ENCODE results near the gene ACKR3. TPM values are rescaled to one million over a fixed set of nuclear protein-coding genes. Genes with fewer than 3 reads are reported as not detected.
A peak's percentile ranks its signal among the peaks of the same experiment; 100 is the strongest.

ACKR3 gene
- total and polyA plus RNA-seq, 4 experiments from 2014 or later = 3.7 to 4.5 (median 4.2) TPM

DNA sequence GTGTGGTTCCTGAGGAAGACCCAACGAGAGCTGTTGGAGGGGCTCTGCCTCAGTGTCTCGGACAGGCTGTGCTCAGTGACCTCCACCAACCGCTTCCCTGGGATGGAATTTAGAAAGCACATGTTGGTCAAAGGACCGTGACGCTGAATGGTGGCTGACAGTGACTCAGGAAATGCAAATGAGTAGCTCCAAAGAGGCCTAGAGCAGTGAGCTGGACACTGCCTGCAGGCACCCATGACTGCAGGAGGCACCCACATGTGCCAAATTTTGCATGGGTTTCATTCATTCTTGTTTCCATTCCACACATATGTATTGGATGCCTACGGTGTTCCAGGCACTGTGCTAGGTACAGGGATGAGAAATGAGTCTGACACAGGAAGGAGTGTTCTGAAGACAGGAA lies 46.4 kb downstream of the ACKR3 start:
- Mint-ChIP-seq H3K4me1 (peaks cover 7 to 27% (median 8%) of the 10 kb centered on the region in 4 donors), H3K4me3 (no peak overlapping the region), H3K9me3 (peaks cover 0 to 1% (median 0%) of the 10 kb centered on the region in 8 donors), H3K27ac (no peak overlapping the region), H3K36me3 (no peaks in the 10 kb centered on the region), H3K27me3 (peaks cover 8 to 19% of the 10 kb centered on the region in 2 donors)
- H3K27me3 ChIP-seq (ENCODE audit: insufficient read depth, low read length) = no peaks in the 10 kb centered on the region
- POLR2A ChIA-PET (ENCODE audit: partially characterized antibody) = no interaction called here
- intact Hi-C loops (cut with micrococcal nuclease) = no loop called here
- no peak overlapping the region for H3K4me3 ChIP-seq (ENCODE audit: low read length in 2 of 2)
- H3K4me1 ChIP-seq (ENCODE audit: insufficient read depth, low read length) = peaks cover 7% of the 10 kb centered on the region
- H3K36me3 ChIP-seq (ENCODE audit: insufficient read depth, low read length) = no peaks in the 10 kb centered on the region
- CTCF ChIA-PET (ENCODE audit: partially characterized antibody) = no interaction called here
- DNase-seq = no peak
- no peak overlapping the region for H3K27ac ChIP-seq (ENCODE audit: low read depth, low read length)
- no peaks in the 10 kb centered on the region for H3K9me3 ChIP-seq (ENCODE audit: control insufficient read depth in 1 of 2, low read length in 2 of 2)

DNA sequence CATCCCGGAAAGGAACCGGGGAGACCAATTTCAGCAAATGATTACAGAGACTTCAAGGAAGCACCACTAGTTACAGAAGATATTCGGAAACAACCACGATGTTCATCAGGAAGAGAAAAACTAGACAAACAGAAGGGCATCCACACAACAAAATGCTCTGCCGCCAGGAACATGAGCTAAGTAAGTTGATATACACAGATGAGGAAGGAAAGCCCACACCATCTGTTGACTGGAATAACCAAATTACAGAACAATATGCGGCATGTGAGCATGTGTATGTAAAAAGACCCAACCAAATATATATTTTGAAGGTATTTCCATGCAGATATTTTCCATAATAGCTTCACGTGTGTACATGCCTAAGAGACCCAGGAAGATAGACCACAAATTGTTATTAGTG lies 47.0 kb downstream of the ACKR3 start:
- Mint-ChIP-seq H3K27ac (no peak overlapping the region), H3K4me1 (peaks cover 7 to 27% (median 8%) of the 10 kb centered on the region in 4 donors), H3K9me3 (peaks cover 0 to 1% (median 0%) of the 10 kb centered on the region in 8 donors), H3K36me3 (no peaks in the 10 kb centered on the region), H3K4me3 (no peak overlapping the region), H3K27me3 (peaks cover 8 to 19% of the 10 kb centered on the region in 2 donors)
- Histone ChIP-seq H3K4me1 (ENCODE audit: insufficient read depth, low read length) (peaks cover 7% of the 10 kb centered on the region), H3K9me3 (ENCODE audit: control insufficient read depth in 1 of 2, low read length in 2 of 2) (no peaks in the 10 kb centered on the region), H3K4me3 (ENCODE audit: low read length in 2 of 2) (no peak overlapping the region), H3K27ac (ENCODE audit: low read depth, low read length) (no peak overlapping the region), H3K36me3 (ENCODE audit: insufficient read depth, low read length) (no peaks in the 10 kb centered on the region), H3K27me3 (ENCODE audit: insufficient read depth, low read length) (no peaks in the 10 kb centered on the region)
- intact Hi-C loops (cut with micrococcal nuclease) = no loop called here
- ChIA-PET POLR2A (ENCODE audit: partially characterized antibody) (no interaction called here), CTCF (ENCODE audit: partially characterized antibody) (no interaction called here)
- no peak for DNase-seq

DNA sequence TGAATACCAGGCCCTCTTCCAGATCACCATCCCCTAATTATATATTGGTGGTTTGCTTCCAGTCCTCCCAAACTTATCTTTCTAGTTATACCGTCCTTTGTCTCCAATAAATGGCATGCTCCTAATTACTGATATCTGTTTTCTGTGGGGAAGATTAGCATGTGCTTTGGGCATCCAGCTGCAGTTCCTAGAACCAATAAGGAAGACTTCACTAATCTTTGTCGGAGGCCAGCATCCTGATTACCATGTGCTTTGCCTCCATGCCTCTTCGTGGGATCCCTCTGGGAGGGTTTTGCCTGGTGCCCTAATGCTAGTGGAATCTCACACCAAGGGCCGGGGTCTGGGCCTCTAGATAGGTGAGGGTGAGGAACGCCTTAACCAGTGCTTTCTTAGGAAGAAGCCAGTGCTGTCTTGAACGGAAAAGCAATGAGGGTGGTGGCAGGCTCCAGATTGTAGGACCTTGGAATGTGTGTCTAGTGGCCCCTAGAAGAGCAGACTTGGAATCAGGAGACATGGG lies 47.7 kb downstream of the ACKR3 start:
- peaks cover 7 to 27% (median 8%) of the 10 kb centered on the region in 4 donors for H3K4me1 Mint-ChIP-seq
- intact Hi-C loops (cut with micrococcal nuclease) = no loop called here
- no peaks in the 10 kb centered on the region for H3K36me3 Mint-ChIP-seq
- H3K4me3 Mint-ChIP-seq = no peak overlapping the region
- DNase-seq = no peak
- H3K27me3 ChIP-seq (ENCODE audit: insufficient read depth, low read length) = no peaks in the 10 kb centered on the region
- no peaks in the 10 kb centered on the region for H3K36me3 ChIP-seq (ENCODE audit: insufficient read depth, low read length)
- peaks cover 7% of the 10 kb centered on the region for H3K4me1 ChIP-seq (ENCODE audit: insufficient read depth, low read length)
- no peak overlapping the region for H3K27ac ChIP-seq (ENCODE audit: low read depth, low read length)
- H3K27ac Mint-ChIP-seq = no peak overlapping the region
- H3K9me3 ChIP-seq (ENCODE audit: control insufficient read depth in 1 of 2, low read length in 2 of 2) = no peaks in the 10 kb centered on the region
- H3K9me3 Mint-ChIP-seq = peaks cover 0 to 1% (median 0%) of the 10 kb centered on the region in 8 donors
- POLR2A ChIA-PET (ENCODE audit: partially characterized antibody) = no interaction called here
- CTCF ChIA-PET (ENCODE audit: partially characterized antibody) = no interaction called here
- no peak overlapping the region for H3K4me3 ChIP-seq (ENCODE audit: low read length in 2 of 2)
- peaks cover 8 to 19% of the 10 kb centered on the region in 2 donors for H3K27me3 Mint-ChIP-seq

DNA sequence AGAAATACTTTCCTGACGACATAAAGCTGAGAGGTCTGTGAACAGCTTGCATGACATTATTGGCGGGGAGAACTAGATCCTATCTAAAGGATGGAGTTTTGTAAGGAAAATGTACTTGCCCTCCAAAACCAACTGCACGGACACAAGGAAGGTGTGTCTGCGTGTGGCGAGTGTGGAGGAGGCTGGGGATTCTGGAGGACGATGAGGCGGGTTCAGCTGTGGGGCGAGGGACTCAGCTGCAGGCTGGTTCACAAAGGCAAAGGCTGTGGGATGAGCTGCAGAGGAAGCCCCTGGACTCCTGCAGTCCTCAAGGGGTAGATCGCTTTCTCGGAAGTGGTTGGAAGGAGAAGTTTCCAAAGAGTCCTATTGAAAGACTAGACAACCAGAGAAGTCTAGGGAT lies 48.2 kb downstream of the ACKR3 start:
- intact Hi-C loops (cut with micrococcal nuclease) = no loop called here

DNA sequence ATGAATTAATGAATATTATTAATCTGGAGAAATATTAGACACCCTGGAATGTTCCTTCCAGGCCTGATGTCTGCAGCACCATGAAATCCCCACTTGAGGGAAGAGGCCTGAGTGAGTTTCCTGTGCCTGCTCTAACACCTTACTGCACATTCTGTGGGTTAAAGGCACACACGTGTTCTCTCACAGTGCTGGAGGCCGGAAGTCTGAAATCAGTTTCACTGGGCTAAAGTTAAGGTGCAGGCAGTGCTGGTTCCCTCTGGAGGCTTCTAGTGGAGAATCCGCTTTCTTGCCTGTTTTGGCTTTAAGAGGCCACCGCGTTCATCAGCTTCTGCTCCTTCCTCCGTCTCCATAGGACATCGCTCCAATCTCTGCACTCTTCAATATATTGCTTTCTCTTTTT lies 48.7 kb downstream of the ACKR3 start:
- H3K27ac ChIP-seq (ENCODE audit: low read depth, low read length) = no peak overlapping the region
- Mint-ChIP-seq H3K4me3 (no peak overlapping the region), H3K4me1 (peaks cover 7 to 27% (median 8%) of the 10 kb centered on the region in 4 donors), H3K9me3 (peaks cover 0 to 1% (median 0%) of the 10 kb centered on the region in 8 donors), H3K27ac (no peak overlapping the region), H3K27me3 (peaks cover 6 to 19% of the 10 kb centered on the region in 2 donors), H3K36me3 (no peaks in the 10 kb centered on the region)
- H3K9me3 ChIP-seq (ENCODE audit: control insufficient read depth in 1 of 2, low read length in 2 of 2) = no peaks in the 10 kb centered on the region
- ChIA-PET POLR2A (ENCODE audit: partially characterized antibody) (no interaction called here), CTCF (ENCODE audit: partially characterized antibody) (interaction anchor here (1.5 kb wide), 1 partner anchor 105 kb away, joined by 5 read pairs; no protein-coding TSS in a partner anchor)
- intact Hi-C loops (cut with micrococcal nuclease) = no loop called here
- H3K4me3 ChIP-seq (ENCODE audit: low read length in 2 of 2) = no peak overlapping the region
- no peaks in the 10 kb centered on the region for H3K36me3 ChIP-seq (ENCODE audit: insufficient read depth, low read length)
- H3K4me1 ChIP-seq (ENCODE audit: insufficient read depth, low read length) = peaks cover 7% of the 10 kb centered on the region
- DNase-seq = no peak
- H3K27me3 ChIP-seq (ENCODE audit: insufficient read depth, low read length) = no peaks in the 10 kb centered on the region

More for the DNA sequence above, 48.2 kb downstream of the ACKR3 start:
- Mint-ChIP-seq H3K27ac (no peak overlapping the region), H3K36me3 (no peaks in the 10 kb centered on the region), H3K27me3 (peaks cover 8 to 19% of the 10 kb centered on the region in 2 donors), H3K4me1 (peaks cover 7 to 27% (median 8%) of the 10 kb centered on the region in 4 donors), H3K4me3 (no peak overlapping the region), H3K9me3 (peaks cover 0 to 1% (median 0%) of the 10 kb centered on the region in 8 donors)
- Histone ChIP-seq H3K4me1 (ENCODE audit: insufficient read depth, low read length) (peaks cover 7% of the 10 kb centered on the region), H3K9me3 (ENCODE audit: control insufficient read depth in 1 of 2, low read length in 2 of 2) (no peaks in the 10 kb centered on the region), H3K4me3 (ENCODE audit: low read length in 2 of 2) (no peak overlapping the region), H3K27me3 (ENCODE audit: insufficient read depth, low read length) (no peaks in the 10 kb centered on the region), H3K36me3 (ENCODE audit: insufficient read depth, low read length) (no peaks in the 10 kb centered on the region), H3K27ac (ENCODE audit: low read depth, low read length) (no peak overlapping the region)
- DNase-seq = no peak
- ChIA-PET CTCF (ENCODE audit: partially characterized antibody) (no interaction called here), POLR2A (ENCODE audit: partially characterized antibody) (no interaction called here)

DNA sequence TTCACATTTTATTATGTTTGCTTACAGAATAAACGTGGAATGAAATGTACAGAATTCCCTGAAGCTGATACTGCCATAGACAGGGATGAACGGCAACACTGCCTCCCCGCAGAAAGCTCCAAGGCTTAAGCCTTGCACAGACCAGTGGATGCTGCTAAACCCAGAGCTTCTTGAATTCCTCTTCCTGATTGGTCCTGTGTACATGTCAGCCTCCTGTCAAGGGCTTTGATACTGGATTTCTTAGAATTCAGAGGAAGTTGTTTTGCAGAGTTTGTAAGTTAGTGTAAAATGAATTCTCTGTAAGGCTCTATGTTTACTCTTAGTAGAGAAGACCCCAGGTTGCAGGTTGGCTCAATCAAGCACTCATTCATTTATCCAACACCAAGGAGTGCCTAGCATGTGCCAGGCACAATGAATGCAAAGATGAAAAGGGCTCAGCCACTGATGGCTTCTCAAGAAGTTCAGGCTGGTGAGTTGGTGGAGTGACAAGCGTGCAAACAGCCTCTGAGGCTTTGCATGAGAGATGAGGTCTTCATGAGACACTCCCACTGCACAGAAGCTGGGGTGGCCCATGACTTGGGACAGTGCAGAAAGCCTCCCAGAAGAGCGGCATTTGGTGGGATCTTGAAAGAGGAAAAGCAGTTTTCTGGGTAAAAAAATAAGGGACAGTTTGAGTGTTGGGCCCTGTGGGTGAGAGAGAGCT lies 50.4 kb downstream of the ACKR3 start:
- DNase-seq = no peak
- H3K27ac Mint-ChIP-seq = peak overlapping the region in 2 of 7 donors; percentile 26 to 43
- Histone ChIP-seq H3K9me3 (ENCODE audit: control insufficient read depth in 1 of 2, low read length in 2 of 2) (no peaks in the 10 kb centered on the region), H3K27me3 (ENCODE audit: insufficient read depth, low read length) (no peaks in the 10 kb centered on the region), H3K4me1 (ENCODE audit: insufficient read depth, low read length) (peaks cover 7% of the 10 kb centered on the region), H3K4me3 (ENCODE audit: low read length in 2 of 2) (no peak overlapping the region), H3K27ac (ENCODE audit: low read depth, low read length) (no peak overlapping the region), H3K36me3 (ENCODE audit: insufficient read depth, low read length) (no peaks in the 10 kb centered on the region)
- peaks cover 4 to 16% of the 10 kb centered on the region in 2 donors for H3K27me3 Mint-ChIP-seq
- CTCF ChIA-PET (ENCODE audit: partially characterized antibody) = interaction anchor here (1.5 kb wide), 1 partner anchor 107 kb away, joined by 5 read pairs; no protein-coding TSS in a partner anchor
- intact Hi-C loops (cut with micrococcal nuclease) = no loop called here
- peaks cover 0 to 1% (median 0%) of the 10 kb centered on the region in 8 donors for H3K9me3 Mint-ChIP-seq
- peaks cover 7 to 27% (median 8%) of the 10 kb centered on the region in 4 donors for H3K4me1 Mint-ChIP-seq
- POLR2A ChIA-PET (ENCODE audit: partially characterized antibody) = no interaction called here
- no peaks in the 10 kb centered on the region for H3K36me3 Mint-ChIP-seq
- peak overlapping the region in 2 of 8 donors; percentile 4 to 12 for H3K4me3 Mint-ChIP-seq

DNA sequence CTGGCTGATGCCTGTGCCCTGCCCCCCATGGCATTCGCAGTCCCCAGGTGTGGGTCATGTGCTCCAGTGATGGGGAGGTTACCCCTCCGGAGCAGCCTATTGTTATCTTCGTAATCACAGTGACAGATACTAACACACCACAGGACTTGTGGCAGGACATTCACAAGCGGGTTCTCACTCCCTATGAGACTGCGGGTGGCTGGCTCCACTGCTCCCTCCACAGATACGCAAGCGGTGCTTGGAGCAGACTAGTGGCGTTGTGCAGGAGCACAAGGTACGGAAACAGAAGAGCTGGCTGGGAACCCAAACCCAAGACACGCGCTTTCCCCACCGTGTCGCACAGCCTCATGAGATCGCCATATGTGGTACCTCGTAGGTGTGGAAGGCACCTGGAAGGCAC lies 52.2 kb downstream of the ACKR3 start:
- Histone ChIP-seq H3K27ac (ENCODE audit: low read depth, low read length) (no peak overlapping the region), H3K9me3 (ENCODE audit: control insufficient read depth in 1 of 2, low read length in 2 of 2) (no peaks in the 10 kb centered on the region), H3K27me3 (ENCODE audit: insufficient read depth, low read length) (no peaks in the 10 kb centered on the region), H3K4me1 (ENCODE audit: insufficient read depth, low read length) (peaks cover 7% of the 10 kb centered on the region), H3K4me3 (ENCODE audit: low read length in 2 of 2) (no peak overlapping the region), H3K36me3 (ENCODE audit: insufficient read depth, low read length) (no peaks in the 10 kb centered on the region)
- Mint-ChIP-seq H3K27ac (no peak overlapping the region), H3K4me3 (no peak overlapping the region), H3K27me3 (peaks cover 1 to 11% of the 10 kb centered on the region in 2 donors), H3K36me3 (no peaks in the 10 kb centered on the region), H3K4me1 (peaks cover 7 to 27% (median 8%) of the 10 kb centered on the region in 4 donors), H3K9me3 (no peaks in the 10 kb centered on the region)
- no peak for DNase-seq
- ChIA-PET POLR2A (ENCODE audit: partially characterized antibody) (no interaction called here), CTCF (ENCODE audit: partially characterized antibody) (no interaction called here)
- intact Hi-C loops (cut with micrococcal nuclease) = no loop called here

Measured in CD4-positive, alpha-beta memory T cell (primary cell).